ENCODE data around the gene SCN3B. TPM values are rescaled to one million over a fixed set of nuclear protein-coding genes. Genes with fewer than 3 reads are reported as not detected.

The SCN3B gene
- total RNA-seq, 1 experiment from 2014 or later, result 0.77 TPM

DNA sequence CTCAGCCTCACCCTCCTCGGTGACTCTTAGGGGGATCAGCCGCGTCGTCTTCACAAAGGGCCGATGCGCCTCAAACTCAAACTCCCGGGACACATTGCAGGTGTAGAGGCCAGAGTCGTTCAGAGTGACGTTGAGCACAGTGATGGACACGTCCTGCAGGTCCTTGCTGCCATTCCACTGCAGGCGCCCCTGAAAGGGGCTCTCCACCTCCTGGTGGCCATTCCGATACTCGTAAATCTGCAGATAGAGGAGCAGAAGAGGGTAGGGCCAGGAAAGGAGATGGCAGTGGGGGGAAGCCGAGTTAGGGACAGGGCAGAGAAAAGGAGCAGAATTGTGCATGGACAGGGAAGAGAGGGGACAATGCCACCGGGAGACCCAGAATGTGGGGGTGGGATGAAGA is 12.0 kb downstream of the SCN3B start:
- Histone ChIP-seq H3K27ac (ENCODE audit: insufficient read length, low read depth, low read length) (no peak overlapping the region), H3K23ac (ENCODE audit: insufficient read length, low read depth, low read length) (no peak overlapping the region), H2BK12ac (ENCODE audit: insufficient read length, low read depth, low read length) (no peak overlapping the region), H4K8ac (replicated peaks; ENCODE audit: insufficient read length, low read depth, low read length) (no peak overlapping the region), H3K56ac (ENCODE audit: insufficient read length, low read depth, low read length) (no peak overlapping the region), H2AK5ac (ENCODE audit: insufficient read length, low read length) (no peak overlapping the region), H3K79me1 (ENCODE audit: insufficient read depth, low read depth, low read length, poor library complexity, severe bottlenecking) (no peaks in the 10 kb centered on the region), H3K4ac (ENCODE audit: low read depth, low read length) (no peak overlapping the region), H2BK120ac (ENCODE audit: low read depth, low read length, poor library complexity, severe bottlenecking) (no peak overlapping the region), H2BK20ac (ENCODE audit: low read depth, low read length, poor library complexity, severe bottlenecking) (no peak overlapping the region), H3K23me2 (ENCODE audit: insufficient read length, low read depth, low read length, poor library complexity, severe bottlenecking) (no peaks in the 10 kb centered on the region), H3K18ac (ENCODE audit: insufficient read length, low read depth, low read length) (no peak overlapping the region), H4K5ac (ENCODE audit: insufficient read length, low read depth, low read length) (no peak overlapping the region), H3K4me2 (ENCODE audit: insufficient read depth, insufficient read length, low read length) (no peak overlapping the region), H2BK15ac (ENCODE audit: low read depth, low read length) (no peak overlapping the region), H3K79me2 (ENCODE audit: insufficient read depth, low read length) (no peaks in the 10 kb centered on the region), H3T11ph (ENCODE audit: low read length) (no peak overlapping the region), H3K4me1 (ENCODE audit: insufficient read depth, low read length) (peaks cover 2% of the 10 kb centered on the region; the same call in 1 of the 2 replicates), H4K20me1 (ENCODE audit: control insufficient read depth, insufficient read depth, insufficient read length) (peaks cover 3% of the 10 kb centered on the region), H2BK5ac (ENCODE audit: insufficient read length, low read length) (no peak overlapping the region), H3K9ac (ENCODE audit: extremely low read depth, insufficient read length, low read length) (no peak overlapping the region), H2AFZ (ENCODE audit: low read length) (no peak overlapping the region), H4K91ac (ENCODE audit: insufficient read length, low read depth, low read length) (no peak overlapping the region), H3K14ac (ENCODE audit: insufficient read depth, low read length) (no peak overlapping the region), H3K9me3 (ENCODE audit: control insufficient read depth, low read depth, low read length) (no peaks in the 10 kb centered on the region), H3K27me3 (ENCODE audit: insufficient read depth, low read length) (no peaks in the 10 kb centered on the region; the same call in 1 of the 2 replicates)
- Mint-ChIP-seq H3K27me3 (ENCODE audit: low read depth) (peaks cover 7% of the 10 kb centered on the region), H3K4me3 (no peak overlapping the region), H3K4me1 (peaks cover 30 to 36% of the 10 kb centered on the region in 2 experiments), H3K9me3 (no peaks in the 10 kb centered on the region), H3K27ac (no peak overlapping the region), H3K36me3 (ENCODE audit: insufficient read depth in 1 of 3, low read depth in 3 of 3) (no peaks in the 10 kb centered on the region)
- WGBS (ENCODE audit: extremely low coverage, insufficient read length, low lambda C conversion rate), result no CpG with 5 or more reads among the region's 15 CpGs
- DNase-seq, result no peak
- TF ChIP-seq, protein P1, sequence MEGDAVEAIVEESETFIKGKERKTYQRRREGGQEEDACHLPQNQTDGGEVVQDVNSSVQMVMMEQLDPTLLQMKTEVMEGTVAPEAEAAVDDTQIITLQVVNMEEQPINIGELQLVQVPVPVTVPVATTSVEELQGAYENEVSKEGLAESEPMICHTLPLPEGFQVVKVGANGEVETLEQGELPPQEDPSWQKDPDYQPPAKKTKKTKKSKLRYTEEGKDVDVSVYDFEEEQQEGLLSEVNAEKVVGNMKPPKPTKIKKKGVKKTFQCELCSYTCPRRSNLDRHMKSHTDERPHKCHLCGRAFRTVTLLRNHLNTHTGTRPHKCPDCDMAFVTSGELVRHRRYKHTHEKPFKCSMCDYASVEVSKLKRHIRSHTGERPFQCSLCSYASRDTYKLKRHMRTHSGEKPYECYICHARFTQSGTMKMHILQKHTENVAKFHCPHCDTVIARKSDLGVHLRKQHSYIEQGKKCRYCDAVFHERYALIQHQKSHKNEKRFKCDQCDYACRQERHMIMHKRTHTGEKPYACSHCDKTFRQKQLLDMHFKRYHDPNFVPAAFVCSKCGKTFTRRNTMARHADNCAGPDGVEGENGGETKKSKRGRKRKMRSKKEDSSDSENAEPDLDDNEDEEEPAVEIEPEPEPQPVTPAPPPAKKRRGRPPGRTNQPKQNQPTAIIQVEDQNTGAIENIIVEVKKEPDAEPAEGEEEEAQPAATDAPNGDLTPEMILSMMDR (conservative IDR thresholded peaks at IDR 0.05), result peak; percentile 35; the same call in 1 of the 3 replicates

Data from H9 (cell line).